CD4-positive, alpha-beta memory T cell (primary cell): ENCODE data around the gene HIF1A. TPM values are rescaled to one million over a fixed set of nuclear protein-coding genes. Genes with fewer than 3 reads are reported as not detected.

ENCODE experiments used
- CTCF ChIA-PET: fragments of 350-600 bp; sonication (Branson Sonifier 250); formaldehyde crosslinking; loops from one replicate; lab custom pipeline; 2021; ENCODE audit warnings: inconsistent platforms; ENCODE audit not compliant: partially characterized antibody; lab: Charles Lee
- POLR2A ChIA-PET: fragments of 350-600 bp; sonication (Branson Sonifier 250); formaldehyde crosslinking; loops from one replicate; lab custom pipeline; 2021; ENCODE audit not compliant: partially characterized antibody; lab: Charles Lee
- DNase-seq, 5 donors: peaks; one replicate each; pipeline versions ENCODE4 v3.0.0 to v3.0.0-alpha.2; 2020 to 2022; ENCODE audit warnings: mixed read lengths in 1 of 5
- H3K27ac ChIP-seq: one replicate; pipeline ENCODE4 v1.7.0; 2013; ENCODE audit warnings: low read depth, low read length
- H3K27me3 ChIP-seq: 2 replicates; pipeline ENCODE4 v1.7.0; 2013; ENCODE audit warnings: mild to moderate bottlenecking, low read length, moderate library complexity; ENCODE audit not compliant: insufficient read depth
- H3K36me3 ChIP-seq: 2 replicates; pipeline ENCODE4 v1.7.0; 2013; ENCODE audit warnings: mild to moderate bottlenecking, low read length, moderate library complexity; ENCODE audit not compliant: insufficient read depth
- H3K4me1 ChIP-seq: 2 replicates; pipeline ENCODE4 v1.7.0; 2013; ENCODE audit warnings: mild to moderate bottlenecking, low read length, moderate library complexity; ENCODE audit not compliant: insufficient read depth
- H3K4me3 ChIP-seq, 2 donors: one replicate each; pipeline ENCODE4 v1.7.0; 2013; ENCODE audit warnings: low read length in 2 of 2, mild to moderate bottlenecking in 1 of 2
- H3K9me3 ChIP-seq, 2 donors: one replicate each; pipeline ENCODE4 v1.7.0; 2013; ENCODE audit warnings: low read length in 2 of 2, control low read depth in 1 of 2; ENCODE audit not compliant: control insufficient read depth in 1 of 2
- H3K27ac Mint-ChIP-seq, 7 donors: one replicate each; pipeline ENCODE4 v1.8.0; 2020 to 2021; ENCODE audit warnings: mixed read lengths in 7 of 7, mild to moderate bottlenecking in 6 of 7, inconsistent platforms in 3 of 7, moderate library complexity in 3 of 7
- H3K27me3 Mint-ChIP-seq, 2 donors: one replicate each; pipeline ENCODE4 v1.8.0; 2020 to 2021; ENCODE audit warnings: mixed read lengths in 2 of 2
- H3K36me3 Mint-ChIP-seq, 2 donors: one replicate each; pipeline ENCODE4 v1.8.0; 2020 to 2021; ENCODE audit warnings: mixed read lengths in 2 of 2, inconsistent platforms in 1 of 2, mild to moderate bottlenecking in 1 of 2
- H3K4me1 Mint-ChIP-seq, 4 donors: one replicate each; pipeline ENCODE4 v1.8.0; 2020 to 2021; ENCODE audit warnings: mixed read lengths in 4 of 4, mild to moderate bottlenecking in 1 of 4
- H3K4me3 Mint-ChIP-seq, 8 donors: one replicate each; pipeline ENCODE4 v1.8.0; 2020 to 2021; ENCODE audit warnings: mixed read lengths in 8 of 8, mild to moderate bottlenecking in 7 of 8, moderate library complexity in 6 of 8, inconsistent platforms in 3 of 8
- H3K9me3 Mint-ChIP-seq, 8 donors: one replicate each; pipeline ENCODE4 v1.8.0; 2020 to 2021; ENCODE audit warnings: mixed read lengths in 8 of 8, mild to moderate bottlenecking in 5 of 8, inconsistent platforms in 3 of 8, moderate library complexity in 1 of 8
- intact Hi-C: fragments of 100-400 bp; cut with micrococcal nuclease; formaldehyde crosslinking; loops from one replicate; pipeline ENCODE4 v1.15.1; 2023
- polyA plus RNA-seq, 2 donors: library from polyadenylated mRNA; unstranded; fragments of 300-500 nt; fragmentation: Illumina TruSeq; gene quantifications; one replicate each; pipeline ENCODE4 v1.2.3, GENCODE V29; 2021
- total RNA-seq, 2 experiments: library from RNA; stranded (reverse); gene quantifications; one replicate each; pipeline ENCODE4 v1.2.3, GENCODE V29; 2021

HIF1A gene
- total and polyA plus RNA-seq, 4 experiments from 2014 or later, result 82.5 to 87.1 (median 84.2) TPM

DNA sequence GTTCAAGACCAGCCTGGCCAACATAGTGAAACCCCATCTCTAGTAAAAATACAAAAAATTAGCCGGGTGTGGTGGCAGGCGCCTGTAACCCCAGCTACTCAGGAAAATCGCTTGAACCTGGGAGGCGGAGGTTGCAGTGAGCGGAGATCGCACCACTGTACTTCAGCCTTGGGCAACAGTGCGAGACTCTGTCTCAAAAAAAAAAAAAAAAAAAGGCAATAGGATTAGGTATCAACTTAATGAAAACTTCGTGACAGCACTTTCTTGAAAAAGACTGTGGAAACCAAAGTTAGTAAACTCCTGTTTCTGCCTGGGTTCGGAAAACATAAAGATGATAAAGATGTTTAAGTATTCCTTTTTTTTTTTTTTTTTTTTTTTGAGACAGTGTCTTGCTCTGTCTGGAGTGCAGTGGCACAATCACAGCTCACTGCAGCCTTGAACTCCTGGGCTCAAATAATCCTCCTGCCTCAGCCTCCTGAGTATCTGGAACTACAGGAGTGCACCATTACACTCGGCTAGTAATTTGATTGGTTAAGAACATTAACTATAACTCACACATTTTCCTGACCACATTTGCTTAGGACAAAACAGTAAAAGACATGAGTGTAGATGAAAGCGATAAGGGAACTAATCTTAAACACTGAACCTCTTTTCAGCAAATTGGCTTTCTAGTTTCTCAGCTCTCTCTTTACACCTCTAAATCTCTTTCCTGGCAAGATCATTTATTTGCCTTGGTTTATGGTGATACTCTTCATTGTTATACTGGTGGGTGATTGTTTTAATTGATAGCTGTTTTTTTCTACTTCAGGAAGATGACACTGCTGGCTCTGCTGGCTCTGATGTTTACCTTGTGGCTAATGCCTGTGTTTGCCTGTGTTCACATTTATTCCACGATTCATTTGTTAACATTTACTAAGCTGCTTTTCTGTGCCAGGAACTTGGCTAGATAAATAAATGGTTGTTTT is 15.8 kb downstream of the HIF1A start:
- no peaks in the 10 kb centered on the region for H3K27me3 Mint-ChIP-seq
- Histone ChIP-seq H3K9me3 (no peaks in the 10 kb centered on the region), H3K27me3 (no peaks in the 10 kb centered on the region), H3K4me3 (no peak overlapping the region), H3K27ac (no peak overlapping the region), H3K36me3 (no peaks in the 10 kb centered on the region), H3K4me1 (peaks cover 74% of the 10 kb centered on the region)
- DNase-seq, result no peak
- CTCF ChIA-PET, result interaction anchor here (0.6 to 1.5 kb wide), 7 partner anchors 9 to 426 kb away, joined by 3 to 9 read pairs (median 3); no protein-coding TSS in a partner anchor
- peaks cover 62 to 84% (median 73%) of the 10 kb centered on the region in 4 donors for H3K4me1 Mint-ChIP-seq
- intact Hi-C loops, result loop anchor here (2.0 kb wide), 1 partner anchor 14 kb away; no protein-coding TSS in a partner anchor
- peak overlapping the region in 7 of 8 donors; percentile 6 to 66 (median 54) for H3K4me3 Mint-ChIP-seq
- H3K9me3 Mint-ChIP-seq, result peaks cover 0 to 4% (median 0%) of the 10 kb centered on the region in 8 donors
- H3K36me3 Mint-ChIP-seq, result peaks cover 3 to 5% of the 10 kb centered on the region in 2 donors
- peak overlapping the region in 6 of 7 donors; percentile 1 to 61 (median 26) for H3K27ac Mint-ChIP-seq
- POLR2A ChIA-PET, result interaction anchor here (0.6 to 4.3 kb wide), 3 partner anchors 9 to 34 kb away, joined by 3 to 11 read pairs (median 4); no protein-coding TSS in a partner anchor

- H3K27me3 ChIP-seq, result no peaks in the 10 kb centered on the region
- H3K9me3 ChIP-seq, result no peaks in the 10 kb centered on the region
- peaks cover 78% of the 10 kb centered on the region for H3K4me1 ChIP-seq
- no peak for DNase-seq
- no peak overlapping the region for H3K4me3 ChIP-seq
- ChIA-PET CTCF (interaction anchor here (0.6 to 1.4 kb wide), 4 partner anchors 11 to 427 kb away, joined by 3 to 4 read pairs (median 4); no protein-coding TSS in a partner anchor), POLR2A (interaction anchor here (1.2 to 4.3 kb wide), 2 partner anchors 8 to 14 kb away, joined by 4 to 11 read pairs; no protein-coding TSS in a partner anchor)
- Mint-ChIP-seq H3K27me3 (no peaks in the 10 kb centered on the region), H3K4me3 (peak overlapping the region in 5 of 8 donors; percentile 4 to 54 (median 23)), H3K36me3 (no peaks in the 10 kb centered on the region), H3K27ac (peak overlapping the region; percentile 4 to 65 (median 15)), H3K4me1 (peaks cover 59 to 85% (median 74%) of the 10 kb centered on the region in 4 donors), H3K9me3 (peaks cover 0 to 4% (median 0%) of the 10 kb centered on the region in 8 donors)
- no peaks in the 10 kb centered on the region for H3K36me3 ChIP-seq
- no peak overlapping the region for H3K27ac ChIP-seq
- intact Hi-C loops, result no loop called here
Observed at GRCh38 chr14:61712137-61712536, 16.8 kb downstream of the HIF1A start.

DNA sequence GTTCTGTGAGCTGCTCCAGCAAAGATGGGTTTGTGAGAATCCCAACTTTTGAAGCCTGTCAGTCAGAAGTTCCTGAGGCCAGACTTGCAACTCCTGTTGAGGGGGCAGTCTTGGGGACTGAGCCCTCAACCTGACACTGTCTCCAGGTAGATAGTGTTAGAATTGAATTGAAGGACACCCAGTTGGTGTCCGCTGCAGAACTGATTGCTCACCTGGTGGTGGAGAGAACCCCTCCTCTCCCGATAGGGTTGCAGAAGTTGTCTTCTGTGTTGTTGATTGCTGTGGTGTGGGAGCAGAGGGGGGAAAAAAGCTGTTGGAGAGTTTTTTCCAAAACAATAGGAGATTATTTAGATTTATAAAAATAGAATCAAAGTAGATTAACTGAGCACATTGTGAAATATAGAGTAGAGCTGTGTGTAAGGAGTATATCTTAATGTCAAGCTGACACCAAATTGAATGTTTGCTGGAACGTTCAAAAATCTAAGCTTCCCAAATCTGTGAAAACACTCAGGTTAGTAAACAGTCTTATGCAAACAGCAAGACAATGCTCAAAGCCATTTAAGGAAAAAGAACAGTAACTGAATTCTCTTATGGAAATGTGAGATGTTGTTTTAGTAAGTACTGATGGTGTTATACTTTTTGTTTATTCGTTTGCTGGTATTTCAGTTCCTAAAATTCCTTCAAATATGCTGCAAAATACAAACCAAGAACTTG is 18.6 kb downstream of the HIF1A start:
- H3K36me3 Mint-ChIP-seq, result no peaks in the 10 kb centered on the region
- H3K27ac ChIP-seq, result no peak overlapping the region
- peaks cover 91% of the 10 kb centered on the region for H3K4me1 ChIP-seq
- H3K9me3 ChIP-seq, result no peaks in the 10 kb centered on the region
- CTCF ChIA-PET, result interaction anchor here (1.7 kb wide), 1 partner anchor 16 kb away, joined by 6 read pairs; no protein-coding TSS in a partner anchor
- intact Hi-C loops, result no loop called here
- H3K9me3 Mint-ChIP-seq, result peaks cover 0 to 1% (median 0%) of the 10 kb centered on the region in 8 donors
- H3K27me3 Mint-ChIP-seq, result no peaks in the 10 kb centered on the region
- H3K4me3 Mint-ChIP-seq, result peak overlapping the region in 3 of 8 donors; percentile 6 to 46 (median 41)
- H3K36me3 ChIP-seq, result no peaks in the 10 kb centered on the region
- peaks cover 63 to 97% (median 83%) of the 10 kb centered on the region in 4 donors for H3K4me1 Mint-ChIP-seq
- no peak overlapping the region for H3K4me3 ChIP-seq
- no peak for DNase-seq
- peak overlapping the region in 3 of 7 donors; percentile 38 to 71 (median 52) for H3K27ac Mint-ChIP-seq
- POLR2A ChIA-PET, result interaction anchor here (1.2 kb wide), 1 partner anchor 16 kb away, joined by 3 read pairs; no protein-coding TSS in a partner anchor
- no peaks in the 10 kb centered on the region for H3K27me3 ChIP-seq

DNA sequence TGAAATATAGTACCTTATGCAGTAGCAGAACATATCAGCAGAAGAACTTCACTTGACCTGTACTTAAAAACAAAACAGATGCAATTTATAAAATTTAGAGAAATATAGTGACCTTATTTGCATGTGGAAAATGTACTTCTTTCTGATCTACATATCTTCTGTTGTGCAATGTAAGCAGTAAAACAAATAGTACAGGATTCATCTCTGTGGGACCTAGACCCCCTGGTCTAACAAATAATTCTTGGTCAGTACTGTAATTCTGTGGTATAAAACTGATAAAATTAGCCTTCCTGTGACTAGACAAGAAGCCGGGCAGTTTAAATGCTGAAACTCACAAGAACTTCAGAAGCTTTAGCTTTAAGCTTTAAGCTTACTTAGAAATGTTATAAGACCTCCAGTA is 21.6 kb downstream of the HIF1A start:
- no peaks in the 10 kb centered on the region for H3K27me3 ChIP-seq
- intact Hi-C loops, result loop anchor here (5.0 kb wide), 2 partner anchors 195 to 240 kb away; no protein-coding TSS in a partner anchor
- H3K9me3 Mint-ChIP-seq, result no peaks in the 10 kb centered on the region

GRCh38 chr14:61718039-61718438 is 22.7 kb downstream of the HIF1A start:
- ChIA-PET POLR2A (interaction anchor here (0.6 to 4.0 kb wide), 2 partner anchors 22 to 81 kb away, joined by 3 to 16 read pairs; partner anchors contain the start of gene HIF1A), CTCF (interaction anchor here (1.1 to 4.0 kb wide), 2 partner anchors 119 to 242 kb away, joined by 3 to 16 read pairs; no protein-coding TSS in a partner anchor)
- H3K36me3 ChIP-seq, result peaks cover 11% of the 10 kb centered on the region
- Mint-ChIP-seq H3K36me3 (peaks cover 8 to 15% of the 10 kb centered on the region in 2 donors), H3K27ac (peak overlapping the region in 5 of 7 donors; percentile 22 to 69 (median 32)), H3K4me3 (peak overlapping the region in 3 of 8 donors; percentile 7 to 45 (median 7)), H3K27me3 (no peaks in the 10 kb centered on the region), H3K4me1 (peaks cover 49 to 82% (median 64%) of the 10 kb centered on the region in 4 donors), H3K9me3 (no peaks in the 10 kb centered on the region)
- no peaks in the 10 kb centered on the region for H3K9me3 ChIP-seq
- H3K27ac ChIP-seq, result no peak overlapping the region
- H3K27me3 ChIP-seq, result no peaks in the 10 kb centered on the region
- intact Hi-C loops, result loop anchor here (5.0 kb wide), 2 partner anchors 196 to 241 kb away; no protein-coding TSS in a partner anchor
- no peak for DNase-seq
- peaks cover 70% of the 10 kb centered on the region for H3K4me1 ChIP-seq
- no peak overlapping the region for H3K4me3 ChIP-seq

More for the DNA sequence above, 21.6 kb downstream of the HIF1A start:
- Histone ChIP-seq H3K9me3 (no peaks in the 10 kb centered on the region), H3K4me1 (peaks cover 81% of the 10 kb centered on the region), H3K36me3 (peaks cover 7% of the 10 kb centered on the region), H3K4me3 (no peak overlapping the region), H3K27ac (no peak overlapping the region)
- peaks cover 5 to 12% of the 10 kb centered on the region in 2 donors for H3K36me3 Mint-ChIP-seq
- H3K27ac Mint-ChIP-seq, result peak overlapping the region in 6 of 7 donors; percentile 11 to 76 (median 56)
- CTCF ChIA-PET, result interaction anchor here (0.6 kb wide), 1 partner anchor 36 kb away, joined by 3 read pairs; no protein-coding TSS in a partner anchor
- no peaks in the 10 kb centered on the region for H3K27me3 Mint-ChIP-seq
- H3K4me3 Mint-ChIP-seq, result peak overlapping the region in 2 of 8 donors; percentile 2 to 26
- POLR2A ChIA-PET, result interaction anchor here (0.6 to 1.6 kb wide), 3 partner anchors 45 to 373 kb away, joined by 3 to 5 read pairs (median 4); partner anchors contain the start of gene SNAPC1
- DNase-seq, result no peak
- H3K4me1 Mint-ChIP-seq, result peaks cover 57 to 93% (median 74%) of the 10 kb centered on the region in 4 donors
